SU-DHL-6 (cell line): Measurements from ENCODE around the gene INO80.

Experiments used
- H2AFZ ChIP-seq: fragments of 200-600 bp; sonication (generic); 2 replicates; pipeline ENCODE4 v1.6.1; 2014; ENCODE audit warnings: low read depth, mild to moderate bottlenecking, moderate library complexity, mixed read lengths, antibody characterized with exemption, low read length; ENCODE audit not compliant: severe bottlenecking
- H3F3A ChIP-seq: fragments of 200-600 bp; shearing (Covaris generic); 2 replicates; pipeline ENCODE4 v1.6.0; 2016; ENCODE audit warnings: antibody characterized with exemption, mild to moderate bottlenecking; ENCODE audit not compliant: insufficient read depth
- H3K27ac ChIP-seq: fragments of 200-600 bp; sonication (generic); 2 replicates; pipeline ENCODE4 v1.5.1; 2016; ENCODE audit warnings: low read depth, mild to moderate bottlenecking, low read length, moderate library complexity, mixed read lengths
- H3K27me3 ChIP-seq: fragments of 200-600 bp; sonication (generic), shearing (Covaris generic); 2 replicates; pipeline ENCODE4 v1.6.0; 2014; ENCODE audit warnings: mild to moderate bottlenecking, low read length
- H3K36me3 ChIP-seq: fragments of 200-600 bp; sonication (generic); 2 replicates; pipeline ENCODE4 v1.6.1; 2014; ENCODE audit warnings: mild to moderate bottlenecking, low read length, mixed read lengths
- H3K4me2 ChIP-seq: fragments of 300-600, 200-600 bp; shearing (Covaris generic), sonication (generic); 2 replicates; pipeline ENCODE4 v1.6.0; 2014; ENCODE audit warnings: low read length, low read depth, mild to moderate bottlenecking; ENCODE audit not compliant: poor library complexity, severe bottlenecking
- H3K4me3 ChIP-seq: fragments of 200-600 bp; sonication (generic); 2 replicates; pipeline ENCODE4 v1.5.1; 2014; ENCODE audit warnings: antibody characterized with exemption, low read length, mild to moderate bottlenecking, mixed read lengths; ENCODE audit not compliant: insufficient read depth, poor library complexity, severe bottlenecking
- H3K79me2 ChIP-seq: fragments of 200-600 bp; sonication (generic); 2 replicates; pipeline ENCODE4 v1.6.1; 2014; ENCODE audit warnings: mild to moderate bottlenecking, low read length, moderate library complexity; ENCODE audit not compliant: insufficient read depth
- H3K9ac ChIP-seq: fragments of 200-600 bp; sonication (generic); 2 replicates; pipeline ENCODE4 v1.7.0; 2014; ENCODE audit warnings: mild to moderate bottlenecking, low read length
- H3K9me2 ChIP-seq: fragments of 200-600 bp; sonication (generic); replicated peaks from 2 replicates; pipeline ENCODE4 v1.6.1; 2014; ENCODE audit warnings: low read length; ENCODE audit not compliant: insufficient read depth
- H3K9me3 ChIP-seq: fragments of 200-600 bp; sonication (generic); 2 replicates; pipeline ENCODE4 v1.6.1; 2014; ENCODE audit warnings: low read length, mixed read lengths; ENCODE audit not compliant: insufficient read depth
- H4K20me1 ChIP-seq: fragments of 200-600 bp; sonication (generic); 2 replicates; pipeline ENCODE4 v1.6.1; 2014; ENCODE audit warnings: low read depth, mild to moderate bottlenecking, antibody characterized with exemption, low read length, moderate library complexity, mixed read lengths
- EZH2phosphoT487 ChIP-seq: fragments of 200-600 bp; sonication (generic), shearing (Covaris generic); conservative IDR thresholded peaks from 2 replicates; pipeline ENCODE4 v1.6.1; 2018; ENCODE audit warnings: mild to moderate bottlenecking, antibody characterized with exemption, low read length, moderate library complexity, mixed read lengths
- TF ChIP-seq, protein P1 (sequence below): fragments of 200-600 bp; sonication (generic); IDR thresholded peaks from one replicate; pipeline ENCODE4 v1.5.1; 2017; ENCODE audit warnings: antibody characterized with exemption, mild to moderate bottlenecking, low read length, moderate library complexity; ENCODE audit not compliant: insufficient read depth, poor library complexity, severe bottlenecking

Gene INO80

DNA sequence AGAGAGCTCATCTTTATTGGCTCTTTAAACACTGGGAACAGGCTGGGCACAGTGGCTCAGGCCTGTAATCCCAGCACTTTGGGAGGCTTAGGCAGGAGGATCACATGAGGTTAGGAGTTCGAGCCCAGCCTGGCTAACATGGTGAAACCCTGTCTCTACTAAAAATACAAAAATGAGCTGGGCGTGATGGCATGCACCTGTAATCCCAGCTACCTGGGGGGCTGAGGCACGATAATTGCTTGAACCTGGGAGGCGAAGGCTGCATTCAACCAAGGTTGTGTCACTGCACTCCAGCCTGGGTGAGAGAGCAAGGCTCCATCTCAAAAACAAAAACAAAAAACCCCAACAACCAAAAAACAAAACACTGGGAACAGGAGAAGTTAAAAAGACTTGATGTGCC is 90.7 kb downstream of the INO80 start:
- no peak overlapping the region for H3K27ac ChIP-seq

DNA sequence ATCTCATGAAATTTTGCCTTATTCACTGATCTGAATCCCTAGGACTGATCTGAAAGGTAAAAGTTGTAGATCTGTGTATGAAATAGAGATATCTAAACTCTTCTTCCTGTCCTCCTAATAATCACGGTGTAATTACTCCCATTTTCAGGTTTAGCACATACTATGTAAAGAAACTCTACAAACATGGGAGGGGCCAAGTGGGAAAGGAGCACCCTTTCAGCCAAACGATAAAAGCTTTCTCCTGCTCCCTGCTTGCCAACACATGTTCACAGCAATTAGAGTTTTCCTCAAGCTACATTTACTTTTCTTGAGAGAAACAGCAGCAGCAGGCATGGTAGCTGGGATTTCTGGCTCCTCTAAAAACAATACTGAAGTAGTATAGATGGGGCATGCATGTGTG is 91.2 kb downstream of the INO80 start:
- Histone ChIP-seq H3K79me2 (no peaks in the 10 kb centered on the region), H4K20me1 (no peaks in the 10 kb centered on the region), H3F3A (no peaks in the 10 kb centered on the region), H3K4me3 (no peak overlapping the region), H3K9me2 (no peaks in the 10 kb centered on the region), H2AFZ (no peak overlapping the region), H3K36me3 (peaks cover 8% of the 10 kb centered on the region; the same call in 1 of the 2 replicates), H3K4me2 (no peak overlapping the region), H3K27ac (no peak overlapping the region), H3K27me3 (no peaks in the 10 kb centered on the region), H3K9me3 (no peaks in the 10 kb centered on the region), H3K9ac (no peak overlapping the region)
- TF ChIP-seq, protein P1, sequence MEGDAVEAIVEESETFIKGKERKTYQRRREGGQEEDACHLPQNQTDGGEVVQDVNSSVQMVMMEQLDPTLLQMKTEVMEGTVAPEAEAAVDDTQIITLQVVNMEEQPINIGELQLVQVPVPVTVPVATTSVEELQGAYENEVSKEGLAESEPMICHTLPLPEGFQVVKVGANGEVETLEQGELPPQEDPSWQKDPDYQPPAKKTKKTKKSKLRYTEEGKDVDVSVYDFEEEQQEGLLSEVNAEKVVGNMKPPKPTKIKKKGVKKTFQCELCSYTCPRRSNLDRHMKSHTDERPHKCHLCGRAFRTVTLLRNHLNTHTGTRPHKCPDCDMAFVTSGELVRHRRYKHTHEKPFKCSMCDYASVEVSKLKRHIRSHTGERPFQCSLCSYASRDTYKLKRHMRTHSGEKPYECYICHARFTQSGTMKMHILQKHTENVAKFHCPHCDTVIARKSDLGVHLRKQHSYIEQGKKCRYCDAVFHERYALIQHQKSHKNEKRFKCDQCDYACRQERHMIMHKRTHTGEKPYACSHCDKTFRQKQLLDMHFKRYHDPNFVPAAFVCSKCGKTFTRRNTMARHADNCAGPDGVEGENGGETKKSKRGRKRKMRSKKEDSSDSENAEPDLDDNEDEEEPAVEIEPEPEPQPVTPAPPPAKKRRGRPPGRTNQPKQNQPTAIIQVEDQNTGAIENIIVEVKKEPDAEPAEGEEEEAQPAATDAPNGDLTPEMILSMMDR = no peak
- TF ChIP-seq EZH2phosphoT487 = no peak

More for the DNA sequence above, 90.7 kb downstream of the INO80 start:
- H3K4me3 ChIP-seq = no peak overlapping the region
- H2AFZ ChIP-seq = no peak overlapping the region
- peaks cover 6% of the 10 kb centered on the region; the same call in 1 of the 2 replicates for H3K36me3 ChIP-seq
- H3K79me2 ChIP-seq = no peaks in the 10 kb centered on the region
- H3F3A ChIP-seq = no peaks in the 10 kb centered on the region
- no peak for TF ChIP-seq EZH2phosphoT487
- TF ChIP-seq, protein P1 = no peak
- H3K4me2 ChIP-seq = no peak overlapping the region
- no peak overlapping the region for H3K9ac ChIP-seq
- no peaks in the 10 kb centered on the region for H3K9me2 ChIP-seq
- H4K20me1 ChIP-seq = no peaks in the 10 kb centered on the region
- no peaks in the 10 kb centered on the region for H3K9me3 ChIP-seq
- H3K27me3 ChIP-seq = no peaks in the 10 kb centered on the region

- peaks cover 8% of the 10 kb centered on the region; the same call in 1 of the 2 replicates for H3K36me3 ChIP-seq
- TF ChIP-seq EZH2phosphoT487 = no peak
- TF ChIP-seq, protein P1 = no peak
Measured at GRCh38 chr15:41024131-41024530, 91.9 kb downstream of the INO80 start.

More at GRCh38 chr15:41024131-41024530, 91.9 kb downstream of the INO80 start:
- no peaks in the 10 kb centered on the region for H3K27me3 ChIP-seq
- H3K79me2 ChIP-seq = no peaks in the 10 kb centered on the region
- no peak overlapping the region for H3K4me2 ChIP-seq
- H3K9ac ChIP-seq = no peak overlapping the region
- no peak overlapping the region for H3K27ac ChIP-seq
- no peak overlapping the region for H2AFZ ChIP-seq
- no peaks in the 10 kb centered on the region for H3K9me2 ChIP-seq
- H3F3A ChIP-seq = no peaks in the 10 kb centered on the region
- H3K4me3 ChIP-seq = no peak overlapping the region
- no peaks in the 10 kb centered on the region for H4K20me1 ChIP-seq
- no peaks in the 10 kb centered on the region for H3K9me3 ChIP-seq
